ENCODE results near the gene RABEP2.

- no peak for TF ChIP-seq CTCF (IDR thresholded peaks at IDR 0.05)
- no peak for TF ChIP-seq EP300 (IDR thresholded peaks at IDR 0.05)
- no peak for TF ChIP-seq POLR2A (IDR thresholded peaks at IDR 0.05)
Measured at GRCh38 chr16:28863929-28864793, 60.9 kb downstream of the RABEP2 start.

All from ovary (tissue), 3 donors.